ENCODE measurements around the gene D2HGDH.
A peak's percentile ranks its signal among the peaks of the same experiment; 100 is the strongest.

D2HGDH gene

DNA sequence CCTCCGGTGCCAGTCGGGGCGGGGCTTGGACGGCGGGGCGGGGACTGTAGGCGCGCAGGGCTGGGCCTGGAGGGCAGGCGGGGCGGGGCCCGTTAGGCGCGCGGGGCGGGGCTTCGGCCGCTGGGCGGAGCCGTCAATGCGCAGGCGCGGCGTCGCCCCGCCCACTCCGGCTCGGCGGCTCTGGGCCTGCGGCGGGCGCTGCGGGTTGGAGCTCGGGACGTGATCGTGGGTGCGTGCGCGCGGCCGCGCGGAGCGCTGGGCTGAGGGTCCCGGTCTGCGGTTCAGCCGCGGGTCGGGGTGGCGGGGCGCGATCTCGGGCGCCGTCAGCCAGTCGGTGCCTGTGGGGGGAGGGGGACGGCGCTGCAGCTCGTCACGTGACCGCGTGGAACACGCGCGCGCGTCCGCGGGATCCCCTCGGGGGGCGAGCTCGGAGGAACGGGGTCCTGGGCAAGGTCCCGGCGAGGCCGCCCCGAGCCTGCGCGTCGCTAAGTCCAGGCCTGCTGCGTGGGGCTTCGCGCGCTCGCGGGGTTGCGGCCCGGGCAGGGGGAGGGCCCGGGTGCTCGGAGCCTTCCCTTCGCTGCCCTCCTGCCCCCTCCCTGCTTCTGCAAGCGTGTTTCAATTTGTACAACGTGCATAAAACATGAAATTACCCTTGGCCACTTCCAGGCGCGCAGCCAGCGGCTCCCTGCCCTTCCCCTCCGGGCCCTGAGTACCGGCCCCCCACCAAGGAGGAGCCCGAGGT, at the start of gene D2HGDH:
TSS of gene D2HGDH (plus strand) at position 164 of the 742 bp plus-strand sequence. CDS start 595 bp downstream, outside the sequence.
- peak; percentile 92 for DNase-seq

DNA sequence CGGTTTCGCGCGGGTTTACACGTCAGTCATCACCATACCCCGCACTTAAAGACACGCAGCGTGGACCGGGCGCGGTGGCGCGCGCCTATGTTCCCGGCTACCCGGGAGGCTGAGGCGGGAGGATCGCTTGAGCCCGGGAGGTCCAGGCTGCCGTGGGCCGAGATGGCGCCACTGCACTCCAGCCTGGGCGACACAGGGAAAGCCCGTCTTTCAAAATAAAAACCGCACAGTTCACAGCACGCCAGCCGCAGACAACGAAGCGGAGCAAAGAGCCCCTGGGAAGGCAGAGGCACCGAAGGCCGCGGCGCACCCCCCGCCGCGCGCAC, 48.1 kb upstream of the D2HGDH start:
- no peak for DNase-seq

DNA sequence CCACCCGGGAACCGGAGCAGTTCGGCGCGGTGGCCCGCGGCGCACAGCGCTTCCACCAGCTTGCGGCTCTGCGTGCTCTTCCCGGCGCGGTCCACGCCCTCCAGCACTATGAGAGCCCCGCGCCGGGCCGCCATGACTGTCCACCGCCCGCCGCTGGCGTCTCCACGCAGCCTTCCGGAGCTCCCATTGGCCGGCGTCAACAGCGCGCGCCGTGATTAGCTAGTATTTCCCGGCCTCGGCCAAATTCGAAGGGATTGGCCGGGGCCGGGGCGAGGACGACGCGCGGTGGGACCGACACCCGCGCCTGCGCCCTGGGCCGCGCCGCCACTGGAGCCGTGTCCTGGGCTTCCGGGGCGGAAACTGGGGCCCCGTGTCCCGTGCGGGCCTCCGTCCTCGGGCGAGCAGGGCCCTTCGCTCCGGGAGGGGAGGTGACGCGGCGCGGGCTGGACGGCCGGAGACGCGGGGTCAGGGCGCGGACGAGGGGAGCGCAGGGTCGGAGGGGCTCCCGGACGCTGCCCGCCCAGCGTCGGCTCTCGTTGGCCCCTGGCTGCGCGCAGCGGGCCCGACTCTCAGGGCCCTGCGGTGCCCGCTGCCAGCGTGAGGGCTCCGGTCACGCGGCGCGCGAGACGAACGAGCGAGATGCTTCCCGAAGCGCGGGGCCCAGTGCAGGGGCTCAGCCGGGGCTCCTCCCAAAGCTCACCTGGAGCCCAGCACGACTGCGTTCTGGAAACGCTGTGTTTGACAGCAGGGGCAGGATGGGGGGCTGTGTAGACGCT, 47.6 kb upstream of the D2HGDH start, which contains the start of gene DTYMK:
TSS of gene DTYMK (minus strand) at position 166 of the 776 bp plus-strand sequence. CDS start at position 134, 32 bp downstream.
- peak; percentile 95 for DNase-seq

DNA sequence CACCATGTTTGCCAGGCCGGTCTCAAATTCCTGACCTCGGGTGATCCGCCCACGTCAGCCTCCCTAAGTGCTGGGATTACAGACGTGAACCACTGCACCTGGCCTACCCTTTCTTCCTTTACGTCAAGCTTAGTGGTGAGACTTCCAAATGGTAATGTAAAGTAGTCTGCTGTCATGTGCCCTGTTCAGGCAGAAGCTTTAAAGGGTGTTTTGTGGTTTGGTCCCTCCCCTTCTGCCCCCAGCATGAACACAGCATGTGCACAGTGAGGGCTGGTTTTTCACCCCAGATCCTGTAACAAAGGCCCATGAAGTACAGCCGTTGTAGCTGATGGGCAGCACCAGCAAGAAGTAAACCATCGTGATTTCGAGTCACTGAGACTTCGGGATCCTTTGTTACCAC, 45.1 kb upstream of the D2HGDH start:
- no peak for DNase-seq

DNA sequence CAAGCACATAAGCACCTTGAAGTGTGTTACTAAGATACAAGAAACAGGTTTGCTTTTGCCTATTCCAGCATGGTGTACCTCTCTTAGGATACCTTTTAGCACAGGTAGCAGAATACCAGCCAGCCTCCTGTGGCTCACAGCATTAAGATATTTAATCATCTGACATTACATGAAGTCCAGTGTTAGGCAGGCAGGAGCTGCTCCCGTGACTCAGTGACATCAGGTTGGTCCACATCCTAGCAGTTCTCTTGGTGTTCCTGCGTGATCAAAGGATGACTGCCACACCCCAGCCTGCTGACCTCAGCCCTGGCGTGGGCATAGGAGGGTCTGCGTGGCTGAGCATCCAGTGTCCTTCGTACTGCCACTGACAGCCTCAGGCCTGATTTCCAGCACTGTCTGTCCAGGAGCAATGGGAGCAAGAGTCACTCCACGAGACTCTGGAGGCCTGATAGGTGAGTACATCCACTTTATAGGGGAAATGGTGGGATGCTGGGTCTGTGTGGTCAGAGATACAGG, 44.2 kb upstream of the D2HGDH start:
- no peak for DNase-seq

DNA sequence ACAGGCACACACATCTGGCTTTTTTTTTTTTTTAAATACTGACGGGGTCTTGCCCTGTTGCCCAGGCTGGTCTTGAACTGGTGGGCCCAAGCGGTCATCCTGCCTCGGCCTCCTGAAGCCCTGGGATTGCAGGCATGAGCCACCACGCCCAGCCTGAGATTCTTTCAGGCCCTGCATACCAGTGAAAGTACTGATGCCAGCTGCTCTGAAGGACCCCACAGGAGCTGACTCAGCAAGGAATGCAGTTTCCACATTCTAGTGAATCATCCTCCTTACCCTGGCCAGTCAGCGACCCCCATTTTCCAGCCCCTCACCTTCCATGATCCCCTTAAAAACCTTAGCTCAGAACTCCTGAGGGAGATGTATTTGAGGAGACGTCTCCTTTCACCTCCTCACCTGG, 42.0 kb upstream of the D2HGDH start:
- no peak for DNase-seq

DNA sequence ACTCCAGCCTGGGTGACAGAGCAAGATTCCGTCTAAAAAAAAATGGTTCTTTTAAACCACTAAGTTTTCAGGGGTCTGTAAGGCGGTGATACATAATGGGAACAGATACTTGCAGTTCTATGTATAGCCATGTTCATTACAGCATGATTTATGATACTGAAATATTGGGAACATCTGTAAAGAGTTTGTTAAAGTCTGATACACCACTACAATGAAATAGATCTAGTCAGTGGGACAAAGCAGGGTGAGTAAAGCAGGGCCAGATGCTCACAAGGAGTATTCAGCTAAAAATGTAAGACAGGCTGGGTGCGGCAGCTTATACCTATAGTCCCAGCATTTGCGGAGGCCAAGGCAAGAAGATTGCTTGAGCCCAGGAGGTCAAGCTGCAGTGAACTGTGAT, 38.8 kb upstream of the D2HGDH start:
- DNase-seq = no peak

DNA sequence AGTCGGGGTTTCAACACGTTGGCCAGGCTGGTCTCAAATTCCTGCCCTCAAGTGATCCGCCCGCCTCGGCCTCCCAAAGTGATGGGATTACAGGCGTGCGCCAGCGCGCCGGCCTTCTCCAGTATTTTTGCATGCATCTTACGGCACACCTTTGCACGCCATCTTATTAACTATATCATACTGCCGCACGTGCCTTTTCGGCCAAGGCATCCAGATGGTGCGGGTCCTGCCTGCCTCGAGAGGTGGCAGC, 33.4 kb upstream of the D2HGDH start:
- no peak for DNase-seq

DNA sequence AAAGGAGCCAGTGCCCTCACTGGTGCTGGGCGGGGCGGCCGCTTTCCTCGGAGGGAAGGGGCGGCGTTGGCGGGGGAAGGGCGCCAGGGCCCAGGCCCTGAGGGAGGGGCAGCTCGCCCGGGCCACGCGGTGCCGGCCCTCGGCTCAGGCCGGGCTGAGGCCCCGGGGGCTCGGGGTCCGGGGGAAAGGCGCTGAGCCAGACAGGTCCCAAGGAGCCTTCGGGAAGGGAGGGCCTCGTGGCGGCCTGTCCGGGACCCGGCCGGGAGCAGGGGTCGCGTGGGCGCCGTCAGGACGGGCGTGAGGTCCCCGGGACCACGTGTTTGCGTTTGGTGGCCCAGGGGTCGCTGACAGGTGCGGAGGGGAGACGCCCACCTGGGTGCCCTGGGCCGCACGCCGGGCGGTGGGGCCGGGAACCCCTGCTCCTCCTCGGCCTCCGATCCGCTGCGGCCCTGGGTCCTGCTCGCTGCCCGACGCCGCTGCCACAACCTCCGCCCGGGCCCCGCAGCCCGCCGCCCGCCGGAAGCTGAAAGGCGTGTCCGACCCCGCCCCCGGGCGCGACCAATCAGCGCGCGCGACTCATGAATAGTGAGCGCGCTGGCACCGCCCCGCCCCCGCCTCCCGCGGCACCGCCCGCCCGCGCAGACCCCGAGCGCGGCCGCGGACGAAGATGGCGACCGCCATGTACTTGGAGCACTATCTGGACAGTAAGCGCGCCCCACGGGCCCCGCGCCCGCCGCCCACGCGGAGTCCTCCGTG, 32.9 kb upstream of the D2HGDH start, which contains the start of gene ING5:
TSS of gene ING5 (plus strand) at position 641 of the 756 bp plus-strand sequence. CDS start at position 668, 27 bp downstream.
- DNase-seq = peak; percentile 97

DNA sequence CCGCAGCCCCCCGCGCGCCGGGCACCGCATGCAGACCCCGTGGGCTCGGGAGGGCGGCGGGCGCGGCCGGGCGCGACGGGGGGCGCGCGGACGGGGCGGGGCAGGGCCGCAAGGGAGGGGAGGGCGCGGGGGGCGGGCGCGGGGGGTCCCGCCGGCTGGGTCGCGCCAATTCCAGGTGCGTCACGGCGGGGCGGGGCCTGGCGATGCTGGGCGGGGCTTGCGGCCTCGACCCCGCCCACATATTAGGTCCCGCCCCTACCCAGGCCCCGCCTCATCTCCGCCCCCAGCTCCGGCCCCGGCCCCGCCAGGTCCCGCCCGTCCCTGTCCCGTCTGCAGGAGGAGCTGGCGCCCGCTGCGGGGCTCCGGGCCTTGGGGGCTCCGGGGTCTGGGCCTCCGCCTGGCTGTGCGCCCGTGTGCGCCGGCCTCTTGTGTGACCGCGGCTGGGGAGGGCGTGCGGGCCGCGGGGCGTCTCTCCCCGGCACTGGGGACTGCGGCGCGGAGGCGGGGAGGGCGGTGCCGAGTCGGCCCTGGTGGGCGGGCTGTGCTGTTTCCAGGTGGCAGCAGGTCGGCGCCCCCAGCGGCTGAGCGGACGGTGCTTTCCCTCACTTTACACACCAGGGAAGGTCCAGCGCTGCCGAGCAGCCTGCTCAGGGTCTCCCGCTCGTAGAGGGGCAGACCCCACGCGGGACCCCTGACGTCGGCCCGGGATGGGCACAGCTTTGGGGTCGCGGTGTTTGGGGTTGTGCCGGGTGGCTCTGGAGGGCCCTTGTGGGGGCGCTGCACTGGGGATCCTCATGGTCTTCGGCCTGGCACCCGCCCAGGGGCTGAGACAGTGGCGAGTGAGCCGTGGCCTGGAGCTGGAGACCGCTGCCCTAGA, 32.0 kb upstream of the D2HGDH start:
- DNase-seq = peak; percentile 93

DNA sequence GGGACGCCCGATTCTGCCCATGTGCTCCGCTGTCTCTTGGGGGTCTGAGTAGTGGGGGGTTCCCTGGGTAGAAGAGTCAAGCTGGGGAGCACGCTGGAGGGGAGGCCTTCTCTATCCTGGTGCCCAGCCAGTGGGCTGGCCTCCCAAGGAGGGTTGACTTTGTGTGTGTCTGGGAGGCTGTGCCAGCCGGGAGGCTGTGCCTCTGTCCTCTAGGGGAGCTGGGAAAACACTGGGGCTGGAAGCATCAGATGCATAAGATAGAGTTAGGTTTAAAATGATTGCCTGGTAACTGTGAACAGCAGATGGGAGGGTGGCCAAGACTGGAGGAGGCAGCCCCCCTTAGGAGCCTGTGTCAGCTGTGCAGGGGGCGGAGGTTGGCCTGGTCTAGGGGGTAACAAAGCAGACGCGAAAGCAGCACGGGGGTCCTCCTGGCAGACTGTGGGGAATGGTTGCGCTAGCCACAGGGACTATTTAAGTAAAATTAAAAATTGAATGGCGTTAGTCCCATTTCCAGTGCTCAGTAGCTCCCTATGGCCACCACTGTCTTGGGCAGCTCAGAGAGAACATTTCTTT, 31.3 kb upstream of the D2HGDH start:
- no peak for DNase-seq

DNA sequence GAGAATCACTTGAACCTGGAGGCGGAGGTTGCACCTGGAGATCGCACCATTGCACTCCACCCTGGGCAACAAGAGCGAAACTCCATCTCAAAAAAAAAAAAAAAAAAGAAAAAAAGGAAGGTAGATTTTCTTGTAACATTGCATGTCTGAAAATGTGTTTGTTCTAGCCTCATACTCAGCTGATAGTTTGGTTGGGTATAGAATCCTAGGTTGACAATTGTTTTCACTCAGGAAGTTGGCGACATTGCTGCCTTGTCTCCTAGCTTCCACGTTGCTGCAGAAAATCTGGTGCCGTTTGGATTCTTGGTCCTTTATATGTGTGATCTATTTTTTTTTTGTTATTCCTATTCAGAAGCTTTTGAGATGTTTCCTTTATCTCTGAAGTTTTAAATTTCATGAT, 27.9 kb upstream of the D2HGDH start:
- DNase-seq = no peak

DNA sequence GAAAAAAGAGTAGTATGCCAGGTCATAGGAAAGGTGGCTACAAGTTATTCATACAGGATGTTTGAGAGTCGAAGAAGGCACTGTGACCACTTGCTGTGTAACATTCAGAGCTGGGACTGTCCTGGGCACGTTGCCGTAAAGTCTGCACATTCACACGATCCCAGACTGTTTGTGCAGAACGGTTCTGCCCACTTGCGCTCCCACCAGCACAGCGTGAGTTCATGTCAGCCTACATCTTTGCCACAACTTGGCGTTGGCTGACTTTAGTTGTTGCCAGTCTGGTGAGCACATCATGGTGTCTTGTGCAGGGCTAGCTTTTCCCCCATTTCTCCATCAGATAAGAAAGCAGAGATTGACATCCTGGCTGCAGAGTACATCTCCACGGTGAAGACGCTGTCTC, 25.6 kb upstream of the D2HGDH start:
- DNase-seq = no peak

DNA sequence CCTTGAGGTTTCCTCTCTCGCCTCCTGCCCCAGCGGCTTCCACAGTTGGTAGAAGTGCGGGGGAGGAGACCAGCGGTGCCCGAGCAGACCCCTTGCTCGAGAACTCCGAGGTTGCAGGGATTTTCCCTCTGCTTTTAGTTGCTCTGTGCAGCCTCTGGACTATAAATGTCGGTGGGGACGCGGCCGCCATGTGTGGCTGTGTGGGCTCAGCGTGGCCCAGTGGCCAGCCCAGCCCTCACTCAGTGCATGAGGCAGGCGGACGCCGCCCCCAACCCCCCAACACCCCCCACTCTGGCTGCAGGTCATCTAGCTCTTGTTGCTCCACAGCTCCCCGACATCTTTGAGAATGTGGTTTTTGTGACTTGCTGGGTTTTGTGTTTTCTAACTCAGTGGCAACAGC, 15.3 kb upstream of the D2HGDH start:
- no peak for DNase-seq

DNA sequence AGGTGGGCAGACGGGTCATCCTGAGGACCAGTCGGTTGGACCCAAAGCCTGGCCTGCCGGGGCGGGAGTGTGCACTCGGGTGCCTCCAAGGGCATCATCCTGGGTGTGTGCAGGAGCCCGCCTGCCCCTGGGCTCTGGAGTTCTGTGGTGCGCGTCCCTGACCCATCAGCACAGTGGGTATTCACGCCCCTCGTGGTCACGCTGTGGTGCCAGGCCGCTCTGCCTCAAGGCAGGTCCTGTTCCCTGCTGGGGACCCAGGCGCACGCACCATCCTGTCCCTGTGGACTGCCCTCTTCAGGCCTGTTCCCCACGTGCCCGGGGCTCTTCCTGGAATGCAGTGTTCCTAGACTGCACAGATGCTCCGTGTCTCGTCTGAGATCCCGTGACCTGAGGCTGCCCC, 14.3 kb upstream of the D2HGDH start:
- no peak for DNase-seq

DNA sequence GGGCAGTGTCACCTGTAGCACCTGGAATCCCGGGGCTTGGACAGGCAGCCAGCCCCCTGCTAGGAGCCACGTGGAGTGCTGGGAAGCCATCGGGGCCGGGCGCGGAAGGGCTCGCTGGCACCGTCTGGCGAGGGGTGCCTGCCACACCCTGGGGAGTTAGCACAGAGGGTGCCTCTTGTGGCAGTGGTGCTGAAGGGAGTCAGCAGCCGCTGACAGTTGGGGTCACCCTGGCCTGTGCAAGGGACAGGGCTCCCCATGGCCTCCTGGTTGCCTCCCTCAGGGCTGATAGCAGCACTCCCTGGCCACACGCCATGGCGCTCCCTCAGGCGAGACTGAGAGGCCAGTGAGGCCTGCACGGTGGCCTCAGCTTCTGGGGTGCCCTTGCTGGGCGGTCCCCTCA, 13.9 kb upstream of the D2HGDH start:
- no peak for DNase-seq

DNA sequence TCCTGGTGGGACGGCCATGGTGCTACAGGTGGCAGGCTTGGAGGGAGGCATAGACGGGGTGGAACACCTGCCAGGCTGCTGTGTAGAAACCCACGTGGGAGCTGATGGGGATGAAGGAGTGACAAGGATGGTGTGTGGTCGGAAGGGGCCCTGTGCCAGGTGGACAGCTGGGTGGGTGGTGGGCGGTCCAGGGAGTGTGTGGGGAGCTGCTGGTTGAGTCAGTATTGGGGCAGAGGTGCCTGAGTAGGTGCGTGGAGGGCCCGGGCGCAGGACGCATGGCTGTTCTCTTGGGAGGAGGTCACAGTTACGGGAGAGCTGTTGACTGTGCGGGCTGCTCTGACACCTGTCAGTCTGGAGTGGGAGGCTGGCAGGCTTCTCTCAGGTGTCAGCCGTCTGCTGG, 12.6 kb upstream of the D2HGDH start:
- DNase-seq = no peak

DNA sequence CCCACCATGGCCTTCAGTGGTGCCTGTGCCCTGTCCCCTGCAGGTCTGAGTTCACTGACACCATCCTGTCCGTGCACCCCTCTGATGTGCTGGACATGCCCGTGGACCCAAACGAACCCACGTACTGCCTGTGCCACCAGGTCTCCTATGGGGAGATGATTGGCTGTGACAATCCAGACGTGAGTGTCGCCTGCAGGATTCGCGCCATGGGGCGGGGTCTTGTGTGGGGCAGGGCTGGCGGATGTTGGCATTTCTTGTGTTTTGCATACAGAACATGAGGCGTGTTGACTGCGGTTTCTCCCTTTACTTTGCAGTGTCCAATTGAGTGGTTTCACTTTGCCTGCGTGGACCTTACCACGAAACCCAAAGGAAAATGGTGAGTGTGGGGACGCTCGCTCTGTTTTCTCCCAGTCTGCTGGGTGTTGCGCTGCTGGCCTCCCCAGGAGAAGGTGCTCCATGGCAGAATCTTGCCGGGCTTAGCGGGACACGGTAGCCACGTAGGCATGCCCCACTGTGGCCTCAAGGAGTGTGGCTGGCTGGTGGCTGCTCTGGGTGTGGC, 11.5 kb upstream of the D2HGDH start:
- DNase-seq = no peak

DNA sequence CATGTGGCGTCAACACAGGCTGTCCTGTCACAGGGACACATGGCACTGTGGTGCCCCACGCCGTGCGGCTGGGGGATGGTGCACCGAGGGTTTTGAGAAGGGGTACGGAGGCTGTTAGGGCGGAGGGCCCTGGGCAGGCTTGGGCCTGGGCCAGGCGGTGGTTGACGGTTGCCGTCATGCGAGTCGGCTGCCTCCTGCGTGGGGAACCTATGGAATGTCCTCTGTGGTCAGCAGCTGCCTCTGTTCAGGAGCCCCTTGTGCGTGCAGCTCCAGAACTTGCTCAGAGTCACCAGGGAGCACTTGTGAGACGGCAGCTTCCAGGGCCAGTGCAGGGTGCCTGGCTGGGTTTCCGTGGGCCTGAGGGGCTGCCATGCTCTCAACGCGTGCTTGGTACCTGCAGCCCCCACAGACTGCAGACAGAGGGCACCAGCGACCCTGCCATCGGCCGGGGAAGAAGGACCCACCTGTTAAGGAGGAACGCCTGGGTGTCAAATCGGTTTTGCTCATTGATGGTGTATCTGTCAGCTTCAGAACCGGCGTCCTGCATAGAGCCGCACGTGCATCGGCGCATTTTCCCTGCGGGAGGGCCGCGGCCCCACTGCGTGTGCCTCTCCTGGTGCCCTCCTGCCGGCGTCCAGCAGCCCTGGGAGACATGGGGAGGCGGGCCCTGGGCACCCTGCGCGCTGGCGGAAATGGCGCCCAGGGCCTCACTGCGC, 10.0 kb upstream of the D2HGDH start:
- peak; percentile 29 for DNase-seq

DNA sequence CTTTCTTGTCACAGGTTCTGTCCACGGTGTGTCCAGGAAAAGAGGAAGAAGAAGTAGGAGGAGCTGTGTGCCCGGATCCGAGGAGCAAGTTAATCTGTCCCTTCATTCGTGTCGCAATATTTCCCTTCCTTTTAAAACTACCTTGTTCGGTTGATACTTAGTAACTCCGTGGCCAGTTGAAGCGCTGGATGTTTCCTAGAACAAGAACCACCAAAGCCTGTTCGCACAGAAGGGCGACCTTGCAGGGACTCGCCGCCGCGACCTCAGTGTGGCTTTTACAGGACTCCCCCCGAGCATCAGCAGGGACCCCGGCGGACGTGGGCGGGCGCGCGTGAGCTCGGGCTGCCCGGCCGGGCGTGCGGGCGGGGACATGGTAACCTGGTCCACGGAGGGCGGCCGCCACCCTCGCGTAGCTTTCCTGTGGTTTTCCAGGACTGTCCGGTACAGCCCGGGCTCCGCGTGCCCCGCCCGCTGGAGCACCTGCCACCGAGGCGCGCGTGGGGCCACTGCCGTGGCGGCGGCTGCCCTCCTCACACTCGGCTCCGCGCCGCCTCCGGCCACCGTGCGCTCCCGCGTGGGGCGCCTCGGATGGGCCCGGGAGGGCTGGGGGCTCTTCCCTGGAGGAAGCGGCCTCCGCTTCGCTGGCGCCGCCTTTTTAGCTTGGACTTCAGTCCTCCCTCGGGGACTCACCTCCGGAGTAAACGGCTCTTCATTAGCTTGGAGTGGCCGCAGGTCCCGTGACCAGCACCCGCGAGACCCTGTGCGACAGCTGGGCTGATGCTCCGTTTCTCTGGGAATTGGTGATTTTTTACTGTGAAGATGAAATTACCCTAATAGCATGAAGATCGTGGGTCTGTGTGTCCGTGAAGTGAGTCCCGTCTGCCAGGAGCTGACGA, 9.2 kb upstream of the D2HGDH start:
- DNase-seq = no peak
